Measurements from ENCODE around the gene ZIC2.
A peak's percentile ranks its signal among the peaks of the same experiment; 100 is the strongest.

ZIC2 gene

DNA sequence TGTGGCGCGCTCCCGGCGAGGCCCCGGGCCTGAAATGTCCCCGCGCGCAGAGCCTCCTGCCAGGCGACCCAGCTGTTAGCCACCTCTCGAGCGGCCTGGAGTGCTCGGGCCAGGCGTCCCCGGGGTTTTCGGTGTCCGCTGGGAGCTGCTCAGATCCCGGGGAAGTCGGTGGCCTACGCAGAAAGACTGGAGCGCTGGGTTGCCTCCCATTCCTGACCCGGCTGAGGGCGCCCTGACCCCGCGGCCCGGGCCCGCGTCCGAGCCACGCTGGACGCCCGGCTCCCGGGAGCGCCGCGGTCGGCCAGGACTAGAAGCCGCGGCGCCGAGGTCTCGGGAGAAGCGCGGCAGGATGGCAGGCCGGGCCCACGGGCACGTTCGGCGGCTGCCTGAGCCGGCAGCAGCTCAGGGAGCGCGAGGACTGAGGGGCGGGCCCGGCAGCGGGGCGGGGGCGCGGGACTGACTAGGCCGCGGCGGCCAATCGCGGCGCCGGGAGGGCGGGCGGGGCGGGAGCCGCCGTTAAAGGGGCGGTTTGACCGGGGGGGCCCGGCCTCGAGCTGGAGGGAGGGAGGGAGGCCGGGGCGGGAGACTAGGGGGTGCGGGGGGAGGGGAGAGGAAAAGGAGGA, 1.3 kb upstream of the ZIC2 start (continued):
- TF ChIP-seq ZNF23 (tag by site-specific recombination; IDR thresholded peaks at IDR 0.05; ENCODE audit: borderline replicate concordance) (no peak), ZNF133 (tag by site-specific recombination; IDR thresholded peaks at IDR 0.05) (no peak), ZNF311 (tag by site-specific recombination; IDR thresholded peaks at IDR 0.05; ENCODE audit: borderline replicate concordance) (no peak), ZNF670 (tag by site-specific recombination; IDR thresholded peaks at IDR 0.05; ENCODE audit: low read depth) (no peak), ZNF785 (tag by site-specific recombination; IDR thresholded peaks at IDR 0.05) (no peak), ZNF274 (IDR thresholded peaks at IDR 0.05; ENCODE audit: low read length) (no peak), ZNF274 (tag by site-specific recombination; IDR thresholded peaks at IDR 0.05; ENCODE audit: borderline replicate concordance) (no peak), YY2 (tag by site-specific recombination; IDR thresholded peaks at IDR 0.05) (no peak), ZNF221 (tag by site-specific recombination; IDR thresholded peaks at IDR 0.05; ENCODE audit: borderline replicate concordance) (no peak), ZNF585B (tag by site-specific recombination; IDR thresholded peaks at IDR 0.05) (no peak), OSR2 (tag by site-specific recombination; IDR thresholded peaks at IDR 0.05) (no peak), GFI1B (tag by site-specific recombination; IDR thresholded peaks at IDR 0.05) (no peak), ZFP69B (tag by site-specific recombination; IDR thresholded peaks at IDR 0.05) (no peak), ZNF777 (tag by site-specific recombination; IDR thresholded peaks at IDR 0.05; ENCODE audit: borderline replicate concordance) (no peak), IKZF3 (tag by site-specific recombination; IDR thresholded peaks at IDR 0.05) (peak; percentile 61), ZNF239 (tag by site-specific recombination; IDR thresholded peaks at IDR 0.05) (no peak), ZXDB (tag by site-specific recombination; IDR thresholded peaks at IDR 0.05) (no peak), ZNF521 (tag by site-specific recombination; IDR thresholded peaks at IDR 0.05) (no peak), ZNF626 (tag by site-specific recombination; IDR thresholded peaks at IDR 0.05) (no peak), SCRT1 (tag by site-specific recombination; IDR thresholded peaks at IDR 0.05; ENCODE audit: borderline replicate concordance) (no peak), ZBTB17 (tag by site-specific recombination; IDR thresholded peaks at IDR 0.05) (no peak), KLF1 (tag by site-specific recombination; IDR thresholded peaks at IDR 0.05) (no peak), ZNF747 (tag by site-specific recombination; IDR thresholded peaks at IDR 0.05) (no peak), ZNF677 (tag by site-specific recombination; IDR thresholded peaks at IDR 0.05) (peak; percentile 52; the same call in 1 of the 2 replicates)
- TF ChIP-seq, protein P1, sequence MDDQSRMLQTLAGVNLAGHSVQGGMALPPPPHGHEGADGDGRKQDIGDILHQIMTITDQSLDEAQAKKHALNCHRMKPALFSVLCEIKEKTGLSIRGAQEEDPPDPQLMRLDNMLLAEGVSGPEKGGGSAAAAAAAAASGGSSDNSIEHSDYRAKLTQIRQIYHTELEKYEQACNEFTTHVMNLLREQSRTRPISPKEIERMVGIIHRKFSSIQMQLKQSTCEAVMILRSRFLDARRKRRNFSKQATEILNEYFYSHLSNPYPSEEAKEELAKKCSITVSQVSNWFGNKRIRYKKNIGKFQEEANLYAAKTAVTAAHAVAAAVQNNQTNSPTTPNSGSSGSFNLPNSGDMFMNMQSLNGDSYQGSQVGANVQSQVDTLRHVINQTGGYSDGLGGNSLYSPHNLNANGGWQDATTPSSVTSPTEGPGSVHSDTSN (CRISPR knock-in tag; IDR thresholded peaks at IDR 0.05): 0 out of 2 replicates have a peak, but pooled peaks have one; percentile 35
- TF ChIP-seq, protein P2, sequence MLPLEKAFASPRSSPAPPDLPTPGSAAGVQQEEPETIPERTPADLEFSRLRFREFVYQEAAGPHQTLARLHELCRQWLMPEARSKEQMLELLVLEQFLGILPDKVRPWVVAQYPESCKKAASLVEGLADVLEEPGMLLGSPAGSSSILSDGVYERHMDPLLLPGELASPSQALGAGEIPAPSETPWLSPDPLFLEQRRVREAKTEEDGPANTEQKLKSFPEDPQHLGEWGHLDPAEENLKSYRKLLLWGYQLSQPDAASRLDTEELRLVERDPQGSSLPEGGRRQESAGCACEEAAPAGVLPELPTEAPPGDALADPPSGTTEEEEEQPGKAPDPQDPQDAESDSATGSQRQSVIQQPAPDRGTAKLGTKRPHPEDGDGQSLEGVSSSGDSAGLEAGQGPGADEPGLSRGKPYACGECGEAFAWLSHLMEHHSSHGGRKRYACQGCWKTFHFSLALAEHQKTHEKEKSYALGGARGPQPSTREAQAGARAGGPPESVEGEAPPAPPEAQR (tag by site-specific recombination; IDR thresholded peaks at IDR 0.05): no peak
- TF ChIP-seq, protein P3, sequence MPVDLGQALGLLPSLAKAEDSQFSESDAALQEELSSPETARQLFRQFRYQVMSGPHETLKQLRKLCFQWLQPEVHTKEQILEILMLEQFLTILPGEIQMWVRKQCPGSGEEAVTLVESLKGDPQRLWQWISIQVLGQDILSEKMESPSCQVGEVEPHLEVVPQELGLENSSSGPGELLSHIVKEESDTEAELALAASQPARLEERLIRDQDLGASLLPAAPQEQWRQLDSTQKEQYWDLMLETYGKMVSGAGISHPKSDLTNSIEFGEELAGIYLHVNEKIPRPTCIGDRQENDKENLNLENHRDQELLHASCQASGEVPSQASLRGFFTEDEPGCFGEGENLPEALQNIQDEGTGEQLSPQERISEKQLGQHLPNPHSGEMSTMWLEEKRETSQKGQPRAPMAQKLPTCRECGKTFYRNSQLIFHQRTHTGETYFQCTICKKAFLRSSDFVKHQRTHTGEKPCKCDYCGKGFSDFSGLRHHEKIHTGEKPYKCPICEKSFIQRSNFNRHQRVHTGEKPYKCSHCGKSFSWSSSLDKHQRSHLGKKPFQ (tag by site-specific recombination; IDR thresholded peaks at IDR 0.05): no peak
- TF ChIP-seq, protein P4, sequence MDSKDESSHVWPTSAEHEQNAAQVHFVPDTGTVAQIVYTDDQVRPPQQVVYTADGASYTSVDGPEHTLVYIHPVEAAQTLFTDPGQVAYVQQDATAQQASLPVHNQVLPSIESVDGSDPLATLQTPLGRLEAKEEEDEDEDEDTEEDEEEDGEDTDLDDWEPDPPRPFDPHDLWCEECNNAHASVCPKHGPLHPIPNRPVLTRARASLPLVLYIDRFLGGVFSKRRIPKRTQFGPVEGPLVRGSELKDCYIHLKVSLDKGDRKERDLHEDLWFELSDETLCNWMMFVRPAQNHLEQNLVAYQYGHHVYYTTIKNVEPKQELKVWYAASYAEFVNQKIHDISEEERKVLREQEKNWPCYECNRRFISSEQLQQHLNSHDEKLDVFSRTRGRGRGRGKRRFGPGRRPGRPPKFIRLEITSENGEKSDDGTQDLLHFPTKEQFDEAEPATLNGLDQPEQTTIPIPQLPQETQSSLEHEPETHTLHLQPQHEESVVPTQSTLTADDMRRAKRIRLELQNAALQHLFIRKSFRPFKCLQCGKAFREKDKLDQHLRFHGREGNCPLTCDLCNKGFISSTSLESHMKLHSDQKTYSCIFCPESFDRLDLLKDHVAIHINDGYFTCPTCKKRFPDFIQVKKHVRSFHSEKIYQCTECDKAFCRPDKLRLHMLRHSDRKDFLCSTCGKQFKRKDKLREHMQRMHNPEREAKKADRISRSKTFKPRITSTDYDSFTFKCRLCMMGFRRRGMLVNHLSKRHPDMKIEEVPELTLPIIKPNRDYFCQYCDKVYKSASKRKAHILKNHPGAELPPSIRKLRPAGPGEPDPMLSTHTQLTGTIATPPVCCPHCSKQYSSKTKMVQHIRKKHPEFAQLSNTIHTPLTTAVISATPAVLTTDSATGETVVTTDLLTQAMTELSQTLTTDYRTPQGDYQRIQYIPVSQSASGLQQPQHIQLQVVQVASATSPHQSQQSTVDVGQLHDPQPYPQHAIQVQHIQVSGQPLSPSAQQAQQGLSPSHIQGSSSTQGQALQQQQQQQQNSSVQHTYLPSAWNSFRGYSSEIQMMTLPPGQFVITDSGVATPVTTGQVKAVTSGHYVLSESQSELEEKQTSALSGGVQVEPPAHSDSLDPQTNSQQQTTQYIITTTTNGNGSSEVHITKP (tag by site-specific recombination; IDR thresholded peaks at IDR 0.05): no peak
- TF ChIP-seq, protein P5, sequence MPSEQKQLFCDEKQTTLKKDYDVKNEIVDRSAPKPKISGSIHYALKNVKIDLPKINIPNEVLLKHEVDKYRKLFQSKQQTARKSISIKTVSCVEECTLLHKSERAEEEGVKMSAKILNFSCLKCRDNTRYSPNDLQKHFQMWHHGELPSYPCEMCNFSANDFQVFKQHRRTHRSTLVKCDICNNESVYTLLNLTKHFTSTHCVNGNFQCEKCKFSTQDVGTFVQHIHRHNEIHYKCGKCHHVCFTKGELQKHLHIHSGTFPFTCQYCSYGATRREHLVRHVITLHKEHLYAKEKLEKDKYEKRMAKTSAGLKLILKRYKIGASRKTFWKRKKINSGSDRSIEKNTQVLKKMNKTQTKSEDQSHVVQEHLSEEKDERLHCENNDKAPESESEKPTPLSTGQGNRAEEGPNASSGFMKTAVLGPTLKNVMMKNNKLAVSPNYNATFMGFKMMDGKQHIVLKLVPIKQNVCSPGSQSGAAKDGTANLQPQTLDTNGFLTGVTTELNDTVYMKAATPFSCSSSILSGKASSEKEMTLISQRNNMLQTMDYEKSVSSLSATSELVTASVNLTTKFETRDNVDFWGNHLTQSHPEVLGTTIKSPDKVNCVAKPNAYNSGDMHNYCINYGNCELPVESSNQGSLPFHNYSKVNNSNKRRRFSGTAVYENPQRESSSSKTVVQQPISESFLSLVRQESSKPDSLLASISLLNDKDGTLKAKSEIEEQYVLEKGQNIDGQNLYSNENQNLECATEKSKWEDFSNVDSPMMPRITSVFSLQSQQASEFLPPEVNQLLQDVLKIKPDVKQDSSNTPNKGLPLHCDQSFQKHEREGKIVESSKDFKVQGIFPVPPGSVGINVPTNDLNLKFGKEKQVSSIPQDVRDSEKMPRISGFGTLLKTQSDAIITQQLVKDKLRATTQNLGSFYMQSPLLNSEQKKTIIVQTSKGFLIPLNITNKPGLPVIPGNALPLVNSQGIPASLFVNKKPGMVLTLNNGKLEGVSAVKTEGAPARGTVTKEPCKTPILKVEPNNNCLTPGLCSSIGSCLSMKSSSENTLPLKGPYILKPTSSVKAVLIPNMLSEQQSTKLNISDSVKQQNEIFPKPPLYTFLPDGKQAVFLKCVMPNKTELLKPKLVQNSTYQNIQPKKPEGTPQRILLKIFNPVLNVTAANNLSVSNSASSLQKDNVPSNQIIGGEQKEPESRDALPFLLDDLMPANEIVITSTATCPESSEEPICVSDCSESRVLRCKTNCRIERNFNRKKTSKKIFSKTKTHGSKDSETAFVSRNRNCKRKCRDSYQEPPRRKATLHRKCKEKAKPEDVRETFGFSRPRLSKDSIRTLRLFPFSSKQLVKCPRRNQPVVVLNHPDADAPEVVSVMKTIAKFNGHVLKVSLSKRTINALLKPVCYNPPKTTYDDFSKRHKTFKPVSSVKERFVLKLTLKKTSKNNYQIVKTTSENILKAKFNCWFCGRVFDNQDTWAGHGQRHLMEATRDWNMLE (tag by site-specific recombination; conservative IDR thresholded peaks at IDR 0.05; ENCODE audit: low read depth): no peak
